Endodermal cell (in vitro differentiated cells): ENCODE measurements around the gene NOTCH4. TPM values are rescaled to one million over a fixed set of nuclear protein-coding genes. Genes with fewer than 3 reads are reported as not detected.

ENCODE experiments used
- DNase-seq: peaks from one replicate; pipeline ENCODE4 v3.0.0-alpha.2; 2017
- H3K27ac ChIP-seq: 2 replicates; pipeline ENCODE4 v1.5.1; 2013; ENCODE audit warnings: mild to moderate bottlenecking, low read depth, low read length, moderate library complexity
- H3K27me3 ChIP-seq: 2 replicates; pipeline ENCODE4 v1.6.1; 2013; ENCODE audit warnings: mild to moderate bottlenecking, low read length, moderate library complexity; ENCODE audit not compliant: insufficient read depth, control insufficient read depth, poor library complexity, severe bottlenecking
- H3K36me3 ChIP-seq: 2 replicates; pipeline ENCODE4 v1.7.0; 2013; ENCODE audit warnings: mild to moderate bottlenecking, low read length, moderate library complexity; ENCODE audit not compliant: control insufficient read depth, insufficient read depth
- H3K4me1 ChIP-seq: one replicate; pipeline ENCODE4 v1.7.0; 2013; ENCODE audit warnings: low read length; ENCODE audit not compliant: control insufficient read depth, insufficient read depth
- H3K4me3 ChIP-seq: 2 replicates; pipeline ENCODE4 v1.5.1; 2013; ENCODE audit warnings: mild to moderate bottlenecking, low read length, moderate library complexity
- H3K9ac ChIP-seq: 2 replicates; pipeline ENCODE4 v1.6.1; 2013; ENCODE audit warnings: mild to moderate bottlenecking, low read length, moderate library complexity; ENCODE audit not compliant: poor library complexity, severe bottlenecking; ENCODE audit errors: extremely low read depth
- H3K9me3 ChIP-seq: 2 replicates; pipeline ENCODE4 v1.6.1; 2013; ENCODE audit warnings: mild to moderate bottlenecking, low read length, moderate library complexity; ENCODE audit not compliant: control insufficient read depth
- H3K27ac Mint-ChIP-seq: 2 replicates; pipeline ENCODE4 v1.8.0; 2020; ENCODE audit warnings: mixed read lengths
- H3K27me3 Mint-ChIP-seq: 2 replicates; pipeline ENCODE4 v1.8.0; 2021; ENCODE audit warnings: mild to moderate bottlenecking, mixed read lengths; ENCODE audit not compliant: insufficient read depth
- H3K36me3 Mint-ChIP-seq: 2 replicates; pipeline ENCODE4 v1.8.0; 2020; ENCODE audit warnings: low read depth, mixed read lengths
- H3K4me1 Mint-ChIP-seq: 2 replicates; pipeline ENCODE4 v1.8.0; 2020; ENCODE audit warnings: mixed read lengths
- H3K4me3 Mint-ChIP-seq: 2 replicates; pipeline ENCODE4 v1.8.0; 2020; ENCODE audit warnings: mild to moderate bottlenecking, moderate library complexity, mixed read lengths
- H3K9me3 Mint-ChIP-seq: 2 replicates; pipeline ENCODE4 v1.8.0; 2020; ENCODE audit warnings: mild to moderate bottlenecking, mixed read lengths
- WGBS, 2 experiments: methylation state at CpG; one replicate each; pipeline versions ENCODE4 v1.1.5 to v1.1.7; 2013; ENCODE audit warnings: missing lambda C conversion rate in 2 of 2, mixed read lengths in 1 of 2; ENCODE audit not compliant: insufficient coverage in 1 of 2, insufficient read length in 1 of 2; 5-methylcytosine and 5-hydroxymethylcytosine counted together
- total RNA-seq, 2 donors: library from RNA; stranded (reverse); fragmentation: NEBNext Ultra II Directional in 1 of 2; extraction: Animal tissue kit (Norgen Biotek cat#: 25700) in 1 of 2; gene quantifications; 2 replicates in 1 of 2; 3 replicates in 1 of 2; pipeline ENCODE4 v1.2.1, GENCODE V29; 2021
- TF ChIP-seq, protein P1 (sequence below): fragments of 200-600 bp; sonication (generic); conservative IDR thresholded peaks from 2 replicates; pipeline ENCODE4 v1.5.0; 2021; ENCODE audit warnings: antibody characterized with exemption, mild to moderate bottlenecking

NOTCH4 gene
- total RNA-seq, 2 donors from 2014 or later = 2.1 to 2.5 TPM

DNA sequence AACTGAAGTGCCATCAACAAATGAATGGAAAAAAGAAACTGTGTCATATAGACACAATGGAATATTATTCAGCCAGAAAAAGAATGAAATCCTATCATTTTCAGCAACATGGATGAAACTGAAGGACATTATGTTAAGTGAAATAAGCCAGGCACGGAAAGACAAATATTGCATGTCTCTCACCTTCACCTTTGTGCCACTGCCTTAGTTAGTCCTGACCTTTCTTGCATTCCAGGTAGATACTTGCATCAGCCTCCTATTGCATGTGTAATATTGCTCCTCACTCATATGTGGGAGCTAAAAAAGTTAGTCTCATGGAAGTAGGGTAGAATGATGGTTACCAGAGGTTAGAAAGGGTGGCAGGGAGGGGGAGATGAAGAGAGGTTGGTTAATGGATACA is 14.9 kb downstream of the NOTCH4 start:
- Histone ChIP-seq H3K27ac (no peak overlapping the region), H3K9ac (no peak overlapping the region), H3K4me3 (no peak overlapping the region), H3K27me3 (peaks cover 3% of the 10 kb centered on the region), H3K36me3 (no peaks in the 10 kb centered on the region), H3K4me1 (no peaks in the 10 kb centered on the region), H3K9me3 (no peaks in the 10 kb centered on the region)
- TF ChIP-seq, protein P1, sequence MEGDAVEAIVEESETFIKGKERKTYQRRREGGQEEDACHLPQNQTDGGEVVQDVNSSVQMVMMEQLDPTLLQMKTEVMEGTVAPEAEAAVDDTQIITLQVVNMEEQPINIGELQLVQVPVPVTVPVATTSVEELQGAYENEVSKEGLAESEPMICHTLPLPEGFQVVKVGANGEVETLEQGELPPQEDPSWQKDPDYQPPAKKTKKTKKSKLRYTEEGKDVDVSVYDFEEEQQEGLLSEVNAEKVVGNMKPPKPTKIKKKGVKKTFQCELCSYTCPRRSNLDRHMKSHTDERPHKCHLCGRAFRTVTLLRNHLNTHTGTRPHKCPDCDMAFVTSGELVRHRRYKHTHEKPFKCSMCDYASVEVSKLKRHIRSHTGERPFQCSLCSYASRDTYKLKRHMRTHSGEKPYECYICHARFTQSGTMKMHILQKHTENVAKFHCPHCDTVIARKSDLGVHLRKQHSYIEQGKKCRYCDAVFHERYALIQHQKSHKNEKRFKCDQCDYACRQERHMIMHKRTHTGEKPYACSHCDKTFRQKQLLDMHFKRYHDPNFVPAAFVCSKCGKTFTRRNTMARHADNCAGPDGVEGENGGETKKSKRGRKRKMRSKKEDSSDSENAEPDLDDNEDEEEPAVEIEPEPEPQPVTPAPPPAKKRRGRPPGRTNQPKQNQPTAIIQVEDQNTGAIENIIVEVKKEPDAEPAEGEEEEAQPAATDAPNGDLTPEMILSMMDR = no peak
- Mint-ChIP-seq H3K4me3 (no peak overlapping the region), H3K36me3 (no peaks in the 10 kb centered on the region), H3K9me3 (peaks cover 3% of the 10 kb centered on the region), H3K27ac (no peak overlapping the region), H3K4me1 (no peaks in the 10 kb centered on the region), H3K27me3 (peaks cover 56% of the 10 kb centered on the region)
- DNase-seq = no peak
- 76 to 80% methylated on average over 1 of the region's 1 CpG for WGBS, 2 experiments

DNA sequence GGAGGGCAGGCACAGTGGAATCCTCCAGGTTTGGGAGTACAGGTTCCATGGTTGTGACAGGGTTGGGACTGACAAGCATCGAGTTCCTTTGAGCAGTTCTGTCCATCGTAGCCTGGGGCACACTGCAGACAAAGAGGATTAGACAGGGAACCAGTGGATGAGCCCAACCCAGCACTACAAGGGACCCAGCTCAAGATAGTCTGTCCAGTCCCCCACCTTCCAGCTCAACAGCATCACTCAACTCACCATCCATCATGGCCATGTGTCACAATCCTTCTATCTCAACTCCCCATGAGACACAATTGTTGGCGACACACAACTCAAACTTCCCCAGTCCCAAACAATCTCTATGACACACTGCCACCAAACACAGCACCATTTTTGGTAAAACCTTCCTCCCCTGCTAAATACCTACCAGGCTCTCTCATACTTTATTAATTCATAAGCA is 19.6 kb downstream of the NOTCH4 start:
- TF ChIP-seq, protein P1 = no peak
- H3K4me3 ChIP-seq = no peak overlapping the region
- peaks cover 3% of the 10 kb centered on the region for H3K27me3 ChIP-seq
- Mint-ChIP-seq H3K27ac (no peak overlapping the region), H3K4me3 (no peak overlapping the region), H3K4me1 (no peaks in the 10 kb centered on the region), H3K36me3 (no peaks in the 10 kb centered on the region), H3K9me3 (peaks cover 3% of the 10 kb centered on the region), H3K27me3 (peaks cover 45% of the 10 kb centered on the region)
- H3K36me3 ChIP-seq = no peaks in the 10 kb centered on the region
- no peaks in the 10 kb centered on the region for H3K9me3 ChIP-seq
- no peak overlapping the region for H3K27ac ChIP-seq
- no peak for DNase-seq
- no peaks in the 10 kb centered on the region for H3K4me1 ChIP-seq
- 78 to 93% methylated on average over 3 of the region's 3 CpGs for WGBS, 2 experiments
- no peak overlapping the region for H3K9ac ChIP-seq

DNA sequence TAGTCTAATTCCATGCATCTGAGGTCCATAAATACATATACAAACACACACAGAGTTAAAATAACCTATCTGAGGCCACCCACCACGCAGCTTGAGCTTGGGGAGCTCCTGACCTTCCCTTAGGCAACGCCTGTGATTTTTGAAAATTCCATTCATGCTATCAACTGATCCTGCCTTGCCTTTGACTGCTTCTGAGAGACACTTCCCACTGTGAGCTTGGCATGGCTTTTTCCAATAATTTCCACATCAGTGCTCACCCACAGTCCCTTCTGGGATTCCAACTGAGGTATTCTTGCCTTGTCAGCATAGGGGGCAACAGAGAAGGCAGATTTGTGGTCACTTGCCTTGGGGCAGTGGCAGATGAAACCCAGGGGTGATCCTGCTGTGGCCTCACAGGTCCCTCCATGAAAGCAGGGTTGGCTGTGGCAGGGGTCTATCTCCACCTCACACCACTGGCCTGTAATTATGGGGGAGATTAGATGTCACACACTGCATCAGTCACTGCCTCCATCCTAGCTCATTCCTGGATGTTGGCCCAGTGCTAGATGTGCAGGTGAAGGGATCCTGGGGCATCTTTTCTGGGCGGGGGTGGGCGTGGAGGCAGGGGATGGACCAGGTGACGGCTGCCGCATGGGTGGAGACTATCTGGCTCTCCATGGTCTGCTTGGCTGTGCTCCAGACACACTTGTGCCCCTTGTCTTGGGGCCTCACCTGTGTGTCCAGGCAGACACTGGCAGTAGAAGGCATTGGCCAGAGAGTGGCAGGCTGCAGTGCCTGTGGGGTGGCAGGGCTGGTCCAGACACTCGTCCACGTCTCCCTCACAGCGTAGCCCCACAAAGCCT is 20.2 kb downstream of the NOTCH4 start:
- Mint-ChIP-seq H3K27ac (no peak overlapping the region), H3K4me1 (no peaks in the 10 kb centered on the region), H3K27me3 (peaks cover 40% of the 10 kb centered on the region), H3K9me3 (peaks cover 3% of the 10 kb centered on the region), H3K4me3 (no peak overlapping the region), H3K36me3 (no peaks in the 10 kb centered on the region)
- WGBS, 2 experiments = 57 to 86% methylated on average over 5 to 9 of the region's 9 CpGs
- no peaks in the 10 kb centered on the region for H3K36me3 ChIP-seq
- peaks cover 3% of the 10 kb centered on the region for H3K27me3 ChIP-seq
- no peak overlapping the region for H3K9ac ChIP-seq
- H3K4me3 ChIP-seq = no peak overlapping the region
- TF ChIP-seq, protein P1 = no peak
- no peaks in the 10 kb centered on the region for H3K4me1 ChIP-seq
- peak overlapping the region; percentile 38 for H3K27ac ChIP-seq
- no peak for DNase-seq
- no peaks in the 10 kb centered on the region for H3K9me3 ChIP-seq
